GM18870 (cell line): ENCODE measurements around the gene CRLF2.
"Not testable (repeated sequence)": the region's sequence is repeated elsewhere in the genome, so short reads cannot be mapped to it uniquely, and the experiment has no call there.

Source experiments
- ATAC-seq: cut with Tn5 transposase; IDR thresholded peaks from one replicate; pipeline ENCODE4 v1.9.1; 2021; ENCODE audit warnings: moderate library complexity; ENCODE audit not compliant: unreplicated experiment

CRLF2 gene

DNA sequence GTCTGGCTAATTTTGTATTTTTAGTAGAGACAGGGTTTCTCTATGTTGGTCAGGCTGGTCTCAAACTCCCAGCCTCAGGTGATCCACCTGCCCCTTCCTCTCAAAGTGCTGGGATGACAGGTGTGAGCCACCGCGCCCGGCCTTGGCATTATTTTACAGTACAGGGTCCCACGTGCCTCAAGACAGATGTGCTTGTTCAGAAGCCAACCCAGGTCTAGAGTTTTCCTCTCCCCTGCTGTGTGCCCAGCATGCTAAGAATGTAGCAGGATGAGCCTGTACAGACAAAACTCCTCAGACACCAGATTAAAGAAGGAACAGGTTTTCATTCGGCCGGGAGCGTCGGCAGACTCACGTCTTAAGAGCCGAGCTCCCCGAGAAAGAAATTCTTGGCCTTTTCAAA lies 42.2 kb downstream of the CRLF2 start:
- no peak for ATAC-seq

DNA sequence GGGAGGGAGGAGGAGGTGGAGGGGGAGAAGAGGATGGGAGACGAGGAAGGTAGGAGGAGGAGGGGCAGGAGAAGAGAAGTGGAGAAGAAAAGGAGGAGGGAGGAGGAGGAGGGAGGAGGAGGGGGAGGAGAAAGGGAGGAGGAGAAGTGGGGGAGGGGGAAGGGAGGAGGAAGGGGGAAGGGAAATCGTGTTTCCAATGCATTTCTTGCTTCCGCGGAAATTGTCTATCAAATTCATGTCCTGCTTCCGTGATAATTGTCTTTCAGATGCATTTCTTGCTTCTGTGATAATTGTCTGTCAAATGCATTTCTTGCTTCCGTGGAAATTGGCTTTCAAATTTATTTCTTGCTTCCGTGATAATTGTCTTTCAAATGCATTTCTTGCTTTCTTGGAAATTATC lies 43.3 kb downstream of the CRLF2 start:
- no peak for ATAC-seq

DNA sequence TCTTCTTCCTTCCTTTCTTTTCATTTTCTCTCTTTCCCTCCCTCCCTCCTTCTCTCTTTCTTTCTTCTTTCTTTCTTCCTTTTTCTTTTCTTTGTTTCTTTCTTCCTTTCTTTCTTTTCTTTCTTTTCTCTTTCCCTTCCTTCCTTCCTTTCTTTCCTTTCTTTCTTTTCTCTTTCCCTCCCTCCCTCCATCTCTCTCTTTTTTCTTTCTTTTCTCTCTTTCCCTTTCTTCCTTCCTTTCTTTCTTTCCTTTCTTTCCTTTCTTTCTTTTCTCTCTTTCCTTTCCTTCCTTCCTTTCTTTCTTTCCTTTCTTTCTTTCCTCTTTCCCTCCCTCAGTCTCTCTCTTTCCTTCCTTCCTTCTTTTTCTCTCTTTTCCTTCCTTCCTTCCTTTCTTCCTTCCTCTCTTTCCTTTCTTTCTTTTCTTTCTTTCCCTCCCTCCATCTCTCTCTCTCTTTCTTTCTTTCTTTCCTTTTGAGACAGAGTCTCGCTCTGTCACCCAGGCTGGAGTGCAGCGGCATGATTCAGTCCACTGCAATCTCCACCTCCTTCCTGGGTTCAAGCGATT lies 44.4 kb downstream of the CRLF2 start:
- ATAC-seq: no peak

DNA sequence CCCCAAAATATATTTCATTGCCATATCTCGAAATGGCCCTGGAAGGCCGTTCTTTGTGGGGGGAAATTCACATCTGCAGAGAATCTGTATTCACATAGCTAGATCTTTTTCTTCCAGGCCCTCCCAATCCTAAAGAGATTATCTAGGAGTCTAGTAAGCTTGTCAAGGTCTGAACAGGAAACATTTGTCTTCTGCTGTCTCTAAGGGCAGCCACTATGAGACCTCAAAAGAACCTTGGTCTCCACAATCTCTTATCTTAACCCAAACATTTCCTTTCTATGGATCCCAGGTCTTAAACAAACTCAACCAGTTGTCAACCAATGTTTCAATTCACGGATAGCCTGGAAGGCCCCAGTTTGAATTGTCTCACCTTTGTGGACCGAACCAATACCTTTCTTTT lies 45.0 kb downstream of the CRLF2 start:
- ATAC-seq: no peak

DNA sequence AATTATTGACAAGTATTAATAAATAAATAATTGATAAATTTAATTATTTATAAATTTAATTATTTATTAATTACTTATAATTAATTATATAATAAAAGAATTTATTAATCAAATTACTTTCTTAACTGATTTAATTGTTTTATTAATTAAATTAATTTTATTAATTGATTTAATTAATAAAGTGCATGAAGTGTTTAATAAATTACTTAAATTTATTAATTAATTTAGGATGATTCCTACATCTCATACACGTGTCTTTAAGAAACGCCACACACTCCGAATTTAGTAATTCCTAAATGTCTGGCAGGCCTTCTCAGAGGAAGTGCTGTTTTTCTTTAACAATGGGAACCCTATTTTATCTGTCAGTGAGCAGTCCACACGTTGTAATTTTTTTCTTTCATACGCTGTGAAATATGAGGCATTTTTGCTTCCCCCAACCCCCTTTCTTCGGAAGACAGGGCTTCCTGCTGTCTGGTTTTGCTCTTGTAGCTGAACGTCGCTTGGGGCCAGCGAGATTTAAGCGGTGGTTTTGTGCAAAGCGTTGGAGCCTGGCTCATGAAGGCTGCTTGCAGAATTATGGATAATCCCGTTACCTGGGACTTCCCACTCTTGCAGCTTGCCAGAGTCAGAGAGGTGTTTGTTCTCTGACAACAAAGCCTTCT lies 46.8 kb downstream of the CRLF2 start:
- ATAC-seq: no peak

DNA sequence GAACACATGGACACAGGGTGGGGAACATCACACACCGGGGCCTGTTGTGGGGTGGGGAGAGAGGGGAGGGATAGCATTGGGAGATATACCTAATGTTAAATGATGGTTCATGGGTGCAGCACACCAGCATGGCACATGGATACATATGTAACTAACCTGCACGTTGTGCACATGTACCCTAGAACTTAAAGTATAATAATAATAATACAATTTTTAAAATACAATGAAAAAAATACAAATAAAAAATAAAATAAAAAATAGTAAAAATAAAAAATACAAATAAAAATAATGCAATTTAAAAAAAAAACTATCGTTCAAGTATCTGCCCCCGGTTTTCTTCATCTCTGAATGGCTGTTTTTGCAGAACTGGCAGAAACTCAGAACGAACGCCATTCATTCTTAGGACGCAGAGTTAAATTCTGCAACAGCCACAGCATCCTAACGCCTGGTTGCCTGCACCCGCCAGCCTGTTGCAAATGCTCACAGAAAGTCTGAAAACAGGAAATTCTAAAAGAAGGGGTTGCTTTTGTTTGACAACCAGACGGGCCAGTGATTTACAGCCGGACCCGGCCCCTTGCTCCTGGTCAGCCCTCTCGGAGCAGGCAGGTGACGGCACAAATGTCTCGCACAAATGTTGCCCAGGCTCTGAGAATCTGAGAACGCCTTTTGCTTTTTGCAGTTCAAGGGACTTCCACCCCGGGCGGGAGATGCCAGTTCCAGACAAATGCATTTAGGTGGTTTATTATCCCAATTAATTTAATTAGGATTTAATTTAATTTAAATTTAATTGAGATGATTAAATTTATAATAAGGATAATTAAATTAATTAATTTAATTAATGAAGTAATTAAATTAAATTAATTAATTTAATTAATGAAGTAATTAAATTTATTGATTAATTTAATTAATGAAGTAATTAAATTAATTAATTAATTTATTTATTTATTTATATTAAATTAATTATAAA lies 47.8 kb downstream of the CRLF2 start:
- ATAC-seq: no peak

DNA sequence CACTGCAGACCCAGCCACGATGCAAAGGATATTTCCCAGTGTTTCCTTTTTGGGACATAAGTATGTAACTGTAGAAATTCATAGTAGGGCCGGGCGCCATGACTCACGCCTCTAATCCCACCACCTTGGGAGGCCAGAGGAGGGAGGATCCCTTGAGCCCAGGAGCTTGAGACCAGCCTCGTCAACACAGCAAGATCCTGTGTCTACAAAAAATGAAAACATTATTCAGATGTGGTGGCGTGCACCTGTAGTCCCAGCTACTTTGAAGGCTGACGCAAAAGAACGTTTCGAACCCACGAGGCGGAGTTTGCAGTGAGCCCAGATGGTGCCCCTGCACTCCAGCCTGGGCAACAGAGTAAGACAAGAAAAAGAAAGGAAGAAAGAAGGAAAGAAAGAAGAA lies 49.2 kb downstream of the CRLF2 start:
- no peak for ATAC-seq

DNA sequence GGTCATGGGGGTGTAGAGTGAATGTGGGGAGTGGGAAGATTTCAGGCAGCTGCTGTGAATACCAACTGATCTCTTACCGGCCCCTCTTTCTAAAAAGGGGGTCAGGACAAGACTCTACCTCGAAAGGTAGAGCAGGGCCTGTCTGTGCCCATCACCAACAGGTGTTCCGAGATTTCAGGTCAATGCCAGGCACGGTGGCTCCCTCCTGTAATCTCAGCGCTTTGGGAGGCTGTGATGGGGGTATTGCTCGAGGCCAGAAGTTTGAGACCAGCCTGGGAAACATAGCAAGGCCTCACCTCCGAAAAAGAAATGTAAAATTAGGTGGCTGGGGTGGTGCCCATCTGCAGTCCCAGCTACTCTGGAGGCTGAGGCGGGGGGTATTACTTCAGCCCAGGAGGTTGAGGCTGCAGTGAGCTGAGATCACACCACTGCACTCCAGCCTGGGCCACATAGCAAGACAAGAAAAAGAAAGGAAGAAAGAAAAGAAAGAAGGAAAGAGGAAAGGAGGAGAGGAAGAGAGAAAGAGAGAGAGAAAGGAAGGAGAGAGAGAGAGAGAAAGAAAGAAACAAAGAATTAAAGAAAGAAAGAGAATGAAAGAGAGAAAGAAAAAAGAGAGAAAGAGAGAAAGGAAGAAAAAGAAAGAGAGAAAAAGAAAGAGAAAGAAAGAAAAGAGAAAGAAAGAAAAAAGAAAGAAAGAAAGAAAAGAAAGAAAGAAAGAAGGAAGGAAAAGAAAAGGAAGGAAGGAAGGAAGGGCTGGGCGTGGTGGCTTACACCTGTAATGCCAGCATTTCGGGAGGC lies 50.1 kb downstream of the CRLF2 start:
- no peak for ATAC-seq

DNA sequence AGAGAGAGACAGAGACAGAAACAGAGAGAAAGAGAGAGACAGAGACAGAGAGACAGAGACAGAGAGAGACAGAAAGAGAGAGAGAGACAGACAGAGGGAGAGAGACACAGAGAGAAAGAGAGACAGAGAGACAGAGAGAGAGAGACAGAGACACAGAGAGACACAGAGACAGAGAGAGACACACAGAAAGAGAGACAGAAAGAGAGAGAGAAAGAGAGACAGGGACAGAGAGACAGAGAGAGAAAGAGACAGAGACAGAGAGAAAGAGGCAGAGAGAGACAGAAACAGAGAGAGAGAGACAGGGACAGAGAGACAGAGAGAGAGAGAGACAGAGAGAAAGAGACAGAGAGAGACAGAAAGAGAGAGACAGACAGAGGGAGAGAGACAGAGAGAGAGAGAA lies 52.9 kb downstream of the CRLF2 start:
- ATAC-seq: no peak

DNA sequence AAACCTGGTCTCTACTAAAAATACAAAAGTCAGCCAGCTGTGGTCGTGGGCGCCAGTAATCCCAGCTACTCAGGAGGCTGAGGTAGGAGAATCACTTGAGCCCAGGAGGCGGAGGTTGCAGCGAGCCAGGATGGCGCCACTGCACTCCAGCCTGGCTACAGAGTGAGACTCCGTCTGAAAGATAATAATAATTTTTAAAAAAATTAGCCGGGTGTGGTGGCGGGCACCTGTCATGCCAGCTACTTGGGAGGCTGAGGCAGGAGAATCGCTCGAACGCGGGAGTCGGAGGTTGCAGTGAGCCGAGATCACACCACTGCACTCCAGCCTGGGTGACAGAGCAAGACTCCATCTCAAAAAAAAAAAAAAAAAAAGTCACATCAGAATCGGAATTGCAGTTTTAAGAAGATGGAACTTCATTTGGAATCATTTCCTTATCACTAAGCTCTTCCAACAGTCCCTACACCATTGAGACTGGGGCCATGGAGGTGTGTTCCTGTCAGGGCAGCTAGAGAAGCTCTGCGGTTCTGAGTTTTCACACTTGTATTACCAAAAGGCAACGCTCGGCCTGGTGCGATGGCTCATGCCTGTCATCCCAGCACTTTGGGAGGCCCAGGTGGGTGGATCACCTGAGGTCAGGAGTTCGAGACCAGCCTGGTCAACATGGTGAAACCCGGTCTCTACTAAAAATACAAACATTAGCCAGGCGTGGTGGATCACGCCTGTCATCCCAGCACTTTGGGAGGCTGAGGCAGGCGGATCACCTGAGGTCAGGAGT lies 55.6 kb downstream of the CRLF2 start:
- not testable (repeated sequence) for ATAC-seq

DNA sequence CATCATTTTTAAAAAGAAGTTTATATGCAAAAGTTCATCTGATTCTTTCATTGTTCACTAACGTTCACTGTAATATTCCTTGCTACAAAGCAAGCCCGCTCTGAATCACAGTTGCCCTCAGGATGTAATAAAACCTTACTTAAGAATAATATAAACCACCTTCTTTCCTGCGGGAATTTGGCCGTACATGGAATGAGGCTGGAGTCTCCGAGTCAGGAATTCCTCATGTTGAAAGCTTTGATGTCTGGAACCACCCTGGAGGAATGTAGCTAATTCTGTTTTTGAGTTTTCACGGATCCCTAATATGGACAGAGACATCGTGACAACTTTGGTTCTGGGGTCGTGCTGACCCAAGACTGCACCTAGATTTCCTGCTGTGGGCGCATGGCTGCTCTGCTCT lies 58.5 kb downstream of the CRLF2 start:
- no peak for ATAC-seq

DNA sequence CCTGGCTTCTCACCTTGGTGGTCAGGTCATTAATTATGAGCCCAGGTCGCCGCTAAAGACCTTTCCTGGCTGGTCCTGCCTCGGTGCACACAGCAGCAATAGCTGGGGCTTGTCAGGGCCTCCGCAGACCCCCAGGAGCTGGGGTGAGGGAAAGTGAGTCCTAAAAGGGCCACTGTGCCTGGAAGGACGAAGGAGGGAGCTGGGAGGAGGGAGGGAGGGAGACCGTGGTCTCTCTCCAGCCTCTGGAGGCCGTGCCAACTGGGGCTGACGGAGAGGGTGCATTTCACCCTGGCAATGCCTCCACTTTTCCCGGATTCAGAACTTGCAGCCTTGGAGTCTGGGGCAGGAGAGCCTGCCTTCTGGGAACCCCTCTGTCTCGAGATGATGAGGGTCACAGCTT lies 60.4 kb downstream of the CRLF2 start:
- no peak for ATAC-seq

DNA sequence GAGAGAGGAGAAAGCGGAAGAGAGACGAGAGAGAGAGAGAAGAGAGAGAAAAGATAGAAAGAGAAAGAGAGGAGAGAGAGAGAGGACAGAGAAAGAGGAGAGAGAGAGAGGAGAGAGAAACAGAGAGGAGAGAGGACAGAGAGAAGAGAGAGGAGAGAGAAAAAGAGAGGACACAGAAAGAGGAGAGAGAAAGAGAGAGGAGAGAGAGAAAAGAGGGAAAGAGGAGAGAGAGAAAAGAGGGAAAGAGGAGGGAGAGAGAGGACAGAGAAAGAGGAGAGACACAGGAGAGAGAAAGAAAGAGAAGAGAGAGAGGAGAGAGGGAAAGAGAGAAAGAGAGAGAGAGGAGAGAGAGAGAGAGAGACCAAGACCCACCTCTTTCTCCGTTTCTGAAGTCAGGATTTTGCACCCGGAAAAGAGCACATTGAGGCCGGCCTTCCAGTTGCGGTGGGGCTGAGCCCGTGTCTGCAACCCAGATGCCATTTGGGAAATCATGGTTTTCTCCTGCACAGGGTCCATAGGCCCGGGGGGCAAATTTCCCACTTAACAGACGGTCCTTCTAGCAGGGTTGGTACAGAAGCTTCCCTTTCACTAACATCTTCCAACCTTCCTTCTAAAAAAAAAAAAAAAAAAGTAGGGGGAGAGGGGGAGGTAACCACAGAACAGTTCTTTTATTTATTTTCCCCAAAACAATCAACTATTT lies 60.9 kb downstream of the CRLF2 start:
- ATAC-seq: no peak

DNA sequence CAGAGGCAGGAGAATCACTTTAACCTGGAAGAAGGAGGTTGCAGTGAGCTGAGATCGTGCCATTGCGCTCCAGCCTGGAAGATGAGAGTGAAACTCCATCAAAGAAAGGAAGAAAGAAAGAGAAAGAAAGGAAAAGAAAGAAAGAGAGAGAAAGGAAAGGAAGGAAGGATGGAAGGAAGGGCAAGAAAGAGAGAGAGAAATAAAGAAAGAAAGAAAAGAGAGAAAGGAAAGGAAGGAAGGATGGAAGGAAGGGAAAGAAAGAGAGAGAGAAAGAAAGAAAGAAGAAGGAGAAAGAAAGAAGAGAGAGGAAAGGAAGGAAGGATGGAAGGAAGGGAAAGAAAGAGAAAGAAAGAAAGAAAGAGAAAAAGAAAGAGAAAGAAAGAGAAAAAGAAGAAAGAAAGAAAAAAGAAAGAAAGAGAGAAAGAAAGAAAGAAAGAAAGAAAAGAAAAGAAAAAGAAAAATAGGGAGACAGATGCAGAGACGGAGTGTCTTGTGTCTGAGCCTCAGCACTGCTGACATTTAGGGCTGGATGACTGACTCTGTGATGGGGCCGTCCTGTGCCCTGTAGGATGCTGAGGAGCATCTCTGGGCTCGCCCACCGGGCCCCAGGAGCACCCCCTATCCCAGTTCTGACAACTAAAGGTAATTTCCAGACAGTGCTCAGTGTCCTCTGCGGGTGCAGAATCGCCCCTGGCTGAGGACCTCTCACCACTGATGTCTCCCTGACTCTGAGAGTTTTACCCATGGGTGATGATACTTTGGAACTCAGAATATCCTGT lies 61.7 kb downstream of the CRLF2 start:
- ATAC-seq: no peak

DNA sequence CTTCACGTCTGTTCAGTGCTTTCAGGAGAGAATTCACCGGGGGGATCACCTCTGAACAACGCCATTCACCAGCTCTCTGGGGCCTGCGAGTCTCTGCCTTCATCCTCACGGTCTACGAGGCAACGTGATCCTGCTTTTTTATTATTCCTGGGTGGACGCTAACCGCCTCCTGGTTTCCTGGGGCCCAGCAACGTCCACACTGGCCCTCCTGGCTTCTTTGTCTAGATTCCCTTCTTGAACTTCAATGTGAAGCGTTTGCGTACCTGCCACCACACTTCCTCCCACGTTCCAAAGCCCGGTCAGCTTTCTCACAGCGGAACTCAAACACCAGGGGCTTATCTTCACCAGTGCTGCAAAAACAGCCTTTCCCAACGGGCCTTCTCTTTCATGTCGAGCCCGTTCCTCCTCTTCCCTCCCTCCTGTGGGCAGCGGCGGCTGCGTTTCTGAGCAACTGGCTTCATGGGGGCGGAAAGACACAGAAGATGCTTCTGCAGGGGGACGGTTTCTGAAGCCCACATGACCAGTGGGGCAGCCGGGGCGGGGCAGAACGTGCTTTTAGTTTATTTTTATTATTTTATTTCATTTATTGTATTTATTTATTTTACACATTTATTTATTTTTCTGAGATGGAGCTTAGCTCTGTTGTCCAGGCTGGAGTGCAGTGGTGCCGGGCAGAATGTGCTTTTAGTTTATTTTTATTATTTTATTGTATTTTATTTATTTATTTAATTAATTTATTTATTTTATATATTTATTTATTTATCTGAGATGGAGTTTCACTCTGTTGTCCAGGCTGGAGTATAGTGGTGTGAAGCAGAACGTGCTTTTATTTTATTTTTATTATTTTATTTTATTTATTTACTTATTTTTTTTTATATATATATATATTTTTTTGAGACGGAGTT lies 64.6 kb downstream of the CRLF2 start:
- ATAC-seq: no peak

DNA sequence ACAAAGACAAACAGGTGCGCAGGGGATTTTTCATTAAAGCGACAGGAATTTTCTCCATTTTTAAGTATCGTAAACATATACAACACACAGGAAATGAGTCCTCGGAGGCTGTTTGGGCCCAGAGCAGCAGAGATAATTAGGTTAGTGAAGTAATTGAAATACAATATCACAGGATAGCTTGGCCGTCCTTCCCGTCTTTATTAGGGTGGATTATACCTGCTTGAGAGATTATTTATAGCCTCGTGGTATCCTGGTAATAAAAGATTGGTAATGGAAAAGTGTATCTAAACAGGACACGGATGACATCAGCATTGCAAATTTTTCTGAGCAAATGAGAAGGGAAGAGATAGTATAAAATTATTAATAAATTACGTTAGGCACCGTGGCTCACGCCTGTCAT lies 68.2 kb downstream of the CRLF2 start:
- ATAC-seq: no peak
